Posterior vena cava (tissue), 2 donors: ENCODE measurements around the gene PBX3. TPM values are rescaled to one million over a fixed set of nuclear protein-coding genes. Genes with fewer than 3 reads are reported as not detected.

ENCODE experiments used
- DNase-seq: peaks from one replicate; pipeline ENCODE4 v3.0.0-alpha.2; 2020; ENCODE audit warnings: low spot score
- intact Hi-C, 2 donors: fragments of 100-400 bp; cut with DNase I; formaldehyde crosslinking; loops; one replicate each; pipeline versions ENCODE4 v1.14.1 to v1.14.2; 2022 to 2023
- total RNA-seq, 2 donors: library from RNA; stranded (reverse); fragmentation: NEBNext Ultra II Directional; extraction: Animal tissue kit (Norgen Biotek cat#: 25700); gene quantifications; one replicate each; pipeline ENCODE4 v1.2.1, GENCODE V29; 2021
- donor health status: DM: yes; HTN: yes; CAD: no.
- donor health status: DM: yes; HTN: yes; CAD: no.

Gene PBX3
- total RNA-seq, 2 donors from 2014 or later: 36.0 to 54.0 TPM

DNA sequence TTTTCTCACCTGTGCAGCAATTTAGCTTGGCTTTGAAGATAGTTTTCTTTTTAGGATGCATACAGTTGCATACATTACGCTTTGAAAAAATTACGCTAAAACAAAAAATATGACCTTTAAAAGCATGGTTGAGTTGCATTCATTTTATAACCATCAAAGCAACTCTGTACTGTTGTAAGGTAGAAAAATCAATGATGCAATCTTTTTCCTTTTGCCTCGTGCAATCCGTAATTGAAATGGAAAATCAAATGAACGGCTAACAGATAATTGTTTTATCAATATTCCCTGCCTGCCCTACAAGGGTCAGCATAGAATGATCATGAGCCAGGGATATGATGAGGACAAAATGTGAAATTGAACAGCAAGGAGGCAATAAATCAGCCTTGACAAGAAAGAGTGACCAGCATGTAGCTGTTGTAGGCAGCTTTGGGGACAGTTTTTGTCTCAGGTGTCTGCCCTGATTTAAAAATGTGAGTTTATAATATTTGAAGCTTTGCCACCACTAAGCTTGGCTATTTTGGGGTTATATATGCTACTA, 98.2 kb downstream of the PBX3 start:
- intact Hi-C loops: no loop called here
- DNase-seq: no peak

DNA sequence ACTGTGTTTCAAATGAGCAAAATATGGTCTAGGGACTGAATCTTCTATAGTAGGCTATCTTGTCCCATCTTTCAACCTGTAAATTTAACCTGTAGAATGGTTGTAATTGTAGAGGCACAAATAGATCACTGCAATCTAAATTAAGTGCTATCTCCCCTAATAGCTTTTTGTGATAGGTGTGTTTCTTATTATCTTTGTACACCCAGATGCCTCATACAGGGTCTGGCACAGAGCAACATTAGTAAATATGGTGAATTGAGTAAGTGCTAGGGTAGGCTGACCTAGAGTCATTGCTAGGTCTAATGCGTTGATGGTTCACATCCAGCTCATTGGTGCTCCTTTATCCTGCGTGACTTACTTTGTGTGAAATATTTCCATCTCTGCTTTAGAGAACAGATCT, 100.6 kb downstream of the PBX3 start:
- DNase-seq: no peak
- intact Hi-C loops: no loop called here

GRCh38 chr9:125850106-125850632, 103.0 kb downstream of the PBX3 start:
- intact Hi-C loops: no loop called here

GRCh38 chr9:125850763-125851162, 103.6 kb downstream of the PBX3 start:
- intact Hi-C loops: no loop called here
- DNase-seq: no peak

More at GRCh38 chr9:125850106-125850632, 103.0 kb downstream of the PBX3 start:
- DNase-seq: no peak

GRCh38 chr9:125851979-125852378, 104.8 kb downstream of the PBX3 start:
- DNase-seq: no peak
- intact Hi-C loops: no loop called here

GRCh38 chr9:125852386-125852785, 105.2 kb downstream of the PBX3 start:
- no peak for DNase-seq
- intact Hi-C loops: no loop called here

- no peak for DNase-seq
- intact Hi-C loops: no loop called here
Observed at GRCh38 chr9:125854553-125855275, 107.5 kb downstream of the PBX3 start.

GRCh38 chr9:125856331-125856730, 109.2 kb downstream of the PBX3 start:
- no peak for DNase-seq
- intact Hi-C loops: no loop called here

GRCh38 chr9:125861405-125862058, 114.4 kb downstream of the PBX3 start:
- intact Hi-C loops: no loop called here
- DNase-seq: no peak

DNA sequence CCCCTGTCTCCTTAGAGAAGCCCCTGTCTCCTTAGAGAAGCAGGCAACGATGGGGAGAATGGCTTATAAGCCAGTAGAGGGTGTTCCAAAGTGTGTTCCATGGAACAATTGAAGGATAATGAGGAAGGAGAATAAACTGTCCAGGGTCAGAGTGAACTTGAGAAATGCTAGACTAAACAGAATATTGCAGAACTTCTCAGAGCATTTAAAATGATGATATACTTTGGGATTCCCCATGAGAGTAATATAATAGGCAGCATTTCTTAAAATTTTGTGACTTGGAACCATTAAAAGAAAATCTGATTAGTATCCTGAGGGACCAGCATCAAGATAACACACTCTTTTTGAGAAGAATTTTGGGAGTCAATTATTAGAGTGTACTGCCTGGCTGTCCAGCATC, 116.8 kb downstream of the PBX3 start:
- intact Hi-C loops: no loop called here
- DNase-seq: no peak

- DNase-seq: no peak
- intact Hi-C loops: no loop called here
Observed at GRCh38 chr9:125867751-125868415, 120.7 kb downstream of the PBX3 start.

GRCh38 chr9:125878164-125878631, 131.0 kb downstream of the PBX3 start:
- intact Hi-C loops: no loop called here
- no peak for DNase-seq

GRCh38 chr9:125881042-125881441, 133.9 kb downstream of the PBX3 start:
- intact Hi-C loops: no loop called here

DNA sequence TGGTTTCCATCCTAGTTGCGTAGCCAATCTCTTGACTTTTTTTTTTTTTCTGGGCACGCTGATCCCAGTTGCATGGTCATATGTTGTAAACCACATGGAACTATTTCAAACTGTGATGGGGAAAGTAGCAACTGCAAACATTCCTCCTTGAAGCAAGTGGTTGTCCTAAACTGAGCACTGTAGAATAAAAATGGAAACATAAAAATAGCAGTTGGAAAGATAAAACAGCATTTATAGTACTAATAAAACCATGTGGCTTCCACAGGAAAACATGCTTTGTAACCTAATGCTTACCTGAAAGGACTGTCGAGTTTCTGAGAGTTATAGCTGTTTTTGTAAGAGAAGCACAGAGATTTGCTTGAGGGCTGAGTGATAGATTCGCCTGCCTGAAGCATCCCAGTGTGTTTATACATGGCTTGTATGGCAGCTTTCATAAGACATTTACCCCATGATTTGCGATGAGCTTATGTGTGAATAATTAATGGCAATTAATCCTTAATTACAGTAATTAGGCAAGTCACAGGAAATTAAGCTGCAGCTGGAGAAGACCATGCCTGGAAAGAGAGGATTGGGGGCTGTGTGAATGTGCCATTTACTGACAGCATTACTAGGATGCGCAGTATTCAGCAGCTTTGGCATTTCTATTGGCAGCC, 136.5 kb downstream of the PBX3 start:
- DNase-seq: no peak
- intact Hi-C loops: no loop called here

More at GRCh38 chr9:125881042-125881441, 133.9 kb downstream of the PBX3 start:
- no peak for DNase-seq

GRCh38 chr9:125884218-125884595, 137.0 kb downstream of the PBX3 start:
- intact Hi-C loops: no loop called here
- no peak for DNase-seq

GRCh38 chr9:125885405-125886034, 138.3 kb downstream of the PBX3 start:
- intact Hi-C loops: no loop called here
- DNase-seq: no peak

DNA sequence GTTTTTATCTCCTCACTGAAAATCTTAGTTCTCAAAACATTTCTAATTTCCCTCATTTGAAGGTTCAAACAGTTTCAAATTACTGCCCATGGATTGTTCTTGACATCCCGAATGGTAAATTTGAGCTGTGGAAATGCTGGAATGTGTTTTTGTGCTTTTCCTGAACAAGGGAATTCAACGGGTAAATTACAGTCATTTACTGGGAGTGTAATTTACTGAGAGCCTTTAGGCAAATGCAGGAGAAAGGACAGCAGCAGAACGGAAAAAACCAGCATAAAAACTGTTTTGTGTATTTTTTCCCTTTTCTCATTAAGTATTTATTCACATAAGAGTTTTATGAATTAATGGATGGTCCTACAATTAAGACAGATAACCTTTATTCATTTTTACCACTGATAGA, 139.2 kb downstream of the PBX3 start:
- intact Hi-C loops: no loop called here
- no peak for DNase-seq

DNA sequence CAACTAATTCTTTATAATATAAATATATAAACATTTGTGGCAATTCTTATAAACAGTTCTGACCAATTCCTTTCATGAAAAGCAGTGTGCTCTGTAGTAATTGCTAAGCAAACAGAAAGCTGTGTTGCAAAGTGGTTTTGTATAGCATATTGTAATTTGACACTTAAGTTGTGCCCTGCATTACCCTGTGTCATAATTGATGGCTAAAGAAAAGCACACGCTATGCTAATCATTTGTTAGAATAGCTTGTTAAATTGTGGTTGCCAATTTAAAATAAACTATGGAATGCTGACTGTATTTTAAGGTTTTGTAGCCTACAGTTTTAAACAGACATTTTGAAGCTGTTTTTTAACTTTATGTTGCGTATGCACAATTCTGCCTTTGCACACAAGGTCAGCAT, 140.0 kb downstream of the PBX3 start:
- no peak for DNase-seq
- intact Hi-C loops: no loop called here

GRCh38 chr9:125888211-125888610, 141.0 kb downstream of the PBX3 start:
- intact Hi-C loops: no loop called here
- no peak for DNase-seq
